GM21390 (cell line): ENCODE measurements around the gene RHBG.
A peak's percentile ranks its signal among the peaks of the same experiment; 100 is the strongest.
"Not testable (repeated sequence)": the region's sequence is repeated elsewhere in the genome, so short reads cannot be mapped to it uniquely, and the experiment has no call there.

ENCODE experiments used
- ATAC-seq: cut with Tn5 transposase; IDR thresholded peaks from one replicate; pipeline ENCODE4 v1.9.1; 2021; ENCODE audit not compliant: unreplicated experiment

Gene RHBG

DNA sequence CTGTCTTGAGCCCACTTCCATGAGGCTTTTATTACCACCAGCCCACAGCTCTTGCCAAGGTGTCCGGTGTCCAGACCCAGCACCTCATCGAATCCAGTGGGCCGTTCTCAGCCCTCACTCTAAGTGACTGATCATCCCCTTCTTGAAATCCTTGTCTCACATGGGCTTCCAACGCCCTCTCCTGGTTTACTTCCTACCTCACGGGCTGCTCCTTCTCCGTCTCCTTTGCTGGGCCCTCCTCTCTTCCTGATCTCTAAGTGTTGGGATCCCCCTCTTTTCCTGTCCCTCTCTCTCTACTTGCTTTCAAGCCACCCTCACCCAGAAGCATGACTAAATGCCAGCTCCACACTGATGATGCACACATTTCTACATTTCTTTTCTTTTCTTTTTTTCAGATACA lies 9.0 kb upstream of the RHBG start:
- ATAC-seq: no peak

- ATAC-seq: no peak
These were observed 8.5 kb upstream of the RHBG start for GRCh38 chr1:156360534-156360933.

DNA sequence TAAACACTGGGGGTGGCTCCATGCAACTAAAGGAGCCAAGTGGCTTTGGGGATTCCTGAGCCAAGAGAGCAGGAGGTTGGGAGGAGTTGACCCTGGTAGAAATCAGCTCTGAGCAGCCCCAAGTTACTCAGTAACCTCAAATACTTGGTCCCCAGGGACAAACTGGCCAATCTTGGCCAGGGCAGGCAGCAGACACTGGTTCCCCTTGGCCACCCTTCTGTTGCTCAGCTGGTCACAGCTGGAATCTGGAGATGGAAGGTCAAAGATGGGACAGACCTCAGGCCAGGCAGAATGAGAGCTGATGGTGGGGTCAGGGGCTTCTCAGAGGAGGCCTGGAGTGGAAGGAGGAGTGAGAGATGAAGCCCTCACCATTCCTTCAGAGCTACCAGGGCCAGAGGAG lies 3.3 kb upstream of the RHBG start:
- ATAC-seq: no peak

DNA sequence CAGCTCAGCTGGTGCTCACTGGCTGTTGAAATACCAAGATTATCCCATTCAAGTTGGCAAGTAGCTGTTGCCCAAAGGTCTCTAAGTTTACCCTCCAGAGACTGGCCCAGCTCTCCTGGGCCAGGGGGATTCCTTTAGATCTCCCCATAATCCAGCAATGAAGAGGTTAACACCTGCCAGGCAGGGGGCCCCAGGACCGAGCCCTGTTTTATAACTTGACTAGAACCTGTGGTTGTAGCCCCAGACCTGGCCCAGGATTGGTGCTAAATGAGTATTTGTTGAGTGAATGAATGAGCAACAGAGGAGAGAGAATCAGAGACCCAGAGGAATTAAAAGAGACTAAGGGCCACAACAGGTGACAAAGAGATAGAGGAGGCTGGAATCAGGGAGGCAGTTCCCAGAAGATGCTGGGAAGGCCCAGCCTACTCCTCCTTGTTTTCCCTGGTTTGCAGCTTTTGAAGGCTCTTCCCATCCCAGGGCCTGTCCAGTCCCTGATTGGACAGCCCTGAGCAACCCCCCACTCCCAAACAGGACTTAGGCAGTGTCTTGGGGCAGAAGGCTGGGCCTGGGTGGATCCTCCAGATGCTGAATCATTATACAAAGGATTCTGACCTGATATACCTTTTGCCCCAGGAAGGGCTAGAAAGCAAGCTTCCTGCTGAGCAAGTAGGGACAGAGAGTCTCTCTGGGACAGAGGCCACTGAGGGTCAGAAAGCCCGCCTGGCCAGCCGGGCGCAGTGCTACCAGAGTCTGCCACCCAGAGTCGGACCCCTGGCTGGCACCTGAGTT lies 2.4 kb upstream of the RHBG start:
- ATAC-seq: no peak

DNA sequence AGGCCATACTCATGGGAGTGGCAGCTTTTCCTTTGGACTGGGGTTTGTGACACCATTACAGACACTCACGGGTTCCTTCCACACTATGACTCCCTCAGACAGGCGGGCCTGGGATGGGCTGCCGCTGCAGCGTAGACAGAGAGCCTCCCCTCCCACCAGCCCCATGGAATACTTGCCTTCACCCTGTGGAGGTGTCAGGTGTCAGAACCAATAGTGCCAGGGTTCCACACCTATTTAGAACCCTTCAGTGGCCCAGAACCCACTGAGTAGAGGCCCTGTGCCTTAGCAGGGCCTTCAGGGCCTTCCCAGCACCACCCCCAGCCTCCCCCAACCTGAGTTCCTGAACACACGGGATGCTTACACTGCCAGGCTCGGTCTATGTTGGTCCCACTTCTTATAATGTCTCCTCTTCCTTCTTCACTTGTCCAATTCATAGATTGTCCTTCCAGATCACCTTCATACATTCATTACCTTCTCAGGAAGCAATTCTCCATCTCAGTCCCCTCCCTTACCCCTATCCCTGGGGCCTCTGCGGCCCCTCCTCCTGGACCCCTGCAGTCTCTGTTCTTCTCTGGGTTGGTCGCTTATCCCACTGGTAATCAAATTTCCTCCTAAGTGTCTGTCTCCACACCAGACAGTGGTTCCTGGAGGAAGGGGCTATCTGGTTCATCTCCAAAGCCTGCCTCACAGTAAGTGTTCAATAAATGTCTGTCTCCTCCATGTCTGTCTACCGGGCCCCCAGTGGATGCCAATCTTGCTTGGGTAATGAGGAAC lies 1.4 kb upstream of the RHBG start:
- ATAC-seq: no peak

- no peak for ATAC-seq
These were observed 803 bp upstream of the RHBG start for GRCh38 chr1:156368157-156368658.

GRCh38 chr1:156369685-156370286 lies 775 bp downstream of the RHBG start:
- not testable (repeated sequence) for ATAC-seq

- ATAC-seq: no peak
These were observed 2.7 kb downstream of the RHBG start for GRCh38 chr1:156371553-156372264.

GRCh38 chr1:156372265-156372586 lies 3.2 kb downstream of the RHBG start:
- ATAC-seq: no peak

DNA sequence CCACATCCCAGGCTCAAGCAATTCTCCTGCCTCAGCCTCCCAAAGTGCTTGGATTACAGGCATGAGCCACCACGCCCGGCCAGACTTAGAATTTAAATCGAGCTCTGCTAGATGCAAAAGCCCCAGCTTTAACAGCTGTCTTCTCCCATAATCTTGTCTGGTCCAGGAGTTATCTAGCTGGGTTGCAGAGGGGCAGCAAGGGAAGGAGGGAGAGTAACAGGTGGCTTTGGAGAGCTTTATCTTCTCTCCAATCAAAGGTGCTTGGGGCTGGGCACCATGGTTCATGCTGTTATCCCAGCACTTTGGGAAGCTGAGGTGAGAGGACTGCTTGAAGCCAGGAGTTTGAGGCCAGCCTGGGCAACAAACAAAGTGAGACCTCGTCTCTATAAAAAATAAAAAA lies 3.9 kb downstream of the RHBG start:
- no peak for ATAC-seq

DNA sequence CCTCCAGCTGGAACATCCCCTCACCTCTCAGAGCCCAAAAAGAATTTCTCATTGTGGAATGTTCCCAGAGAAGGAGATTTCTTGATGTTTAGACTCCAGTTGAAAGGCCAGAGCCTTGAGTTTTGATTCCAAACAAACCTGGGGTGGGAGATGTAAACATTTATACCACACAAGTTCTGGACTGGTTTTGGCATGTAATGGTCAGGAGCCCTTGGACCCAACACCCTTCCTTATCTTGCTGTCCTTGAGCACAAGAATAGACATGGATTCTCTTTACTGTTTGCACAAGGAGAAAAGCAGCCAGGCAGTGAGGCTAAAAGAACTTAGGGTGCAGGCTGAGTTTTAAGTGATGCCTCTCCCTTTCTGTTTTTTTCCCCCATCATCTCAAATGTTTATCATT lies 4.5 kb downstream of the RHBG start:
- no peak for ATAC-seq

- no peak for ATAC-seq
These were observed 7.1 kb downstream of the RHBG start for GRCh38 chr1:156376146-156376545.

DNA sequence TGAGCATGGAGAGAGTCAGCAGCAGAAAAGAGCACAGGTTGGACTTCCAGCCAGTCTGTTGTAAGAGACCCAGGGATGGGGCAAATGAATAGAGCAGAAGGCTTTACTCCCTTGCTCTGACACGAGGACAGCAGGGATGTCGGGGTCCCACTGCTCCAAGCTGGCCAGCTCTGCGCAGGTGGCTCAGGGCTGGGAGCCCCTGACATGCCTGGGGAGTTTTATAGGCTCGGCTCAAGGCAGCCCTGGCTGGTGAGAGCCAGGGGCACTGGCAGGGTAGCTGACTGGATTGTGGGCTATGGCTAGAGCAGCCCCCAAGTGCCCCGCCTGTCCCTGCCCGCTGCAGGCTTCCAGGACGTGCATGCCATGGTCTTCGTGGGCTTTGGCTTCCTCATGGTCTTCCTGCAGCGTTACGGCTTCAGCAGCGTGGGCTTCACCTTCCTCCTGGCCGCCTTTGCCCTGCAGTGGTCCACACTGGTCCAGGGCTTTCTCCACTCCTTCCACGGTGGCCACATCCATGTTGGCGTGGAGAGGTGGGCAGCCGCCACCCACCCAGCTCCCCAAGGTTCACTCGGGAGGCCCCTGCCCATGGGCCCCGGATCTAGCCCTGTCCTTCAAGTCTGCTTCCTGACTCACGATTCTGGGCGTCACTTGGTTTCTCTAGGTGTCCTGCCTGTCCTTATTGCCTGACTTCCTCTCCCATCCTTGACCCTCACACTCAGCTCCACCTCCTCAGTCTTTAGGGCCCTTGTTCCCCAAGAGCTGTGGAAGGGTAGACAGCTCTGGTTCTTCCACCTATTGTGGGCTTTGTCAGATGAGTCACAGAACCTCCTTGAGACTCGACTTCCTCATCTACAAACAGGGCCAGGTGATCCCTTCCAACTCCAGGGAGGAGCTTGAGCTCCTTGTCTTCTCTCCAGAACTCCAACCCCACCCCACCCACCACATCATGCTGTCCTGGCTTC lies 8.2 kb downstream of the RHBG start:
- no peak for ATAC-seq

DNA sequence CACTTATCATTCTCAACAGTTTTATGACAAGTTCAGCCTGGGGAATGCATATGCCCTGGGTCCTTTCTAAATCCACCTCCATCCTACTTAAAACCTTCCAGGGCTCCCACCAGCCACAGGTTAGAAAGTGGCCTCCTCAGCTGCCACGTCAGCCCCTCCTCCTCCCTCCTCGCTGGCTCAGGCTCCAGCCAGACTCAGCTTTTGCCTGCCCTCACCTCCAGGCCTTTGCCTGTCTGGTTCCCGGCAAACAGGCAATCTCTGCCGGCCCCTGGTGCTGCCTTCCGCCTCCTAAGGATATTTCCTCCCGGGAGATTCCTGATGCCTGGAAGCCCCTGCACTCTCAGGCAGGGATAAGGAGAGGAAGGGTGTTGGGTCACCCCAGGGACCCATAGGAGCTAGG lies 9.5 kb downstream of the RHBG start:
- no peak for ATAC-seq

DNA sequence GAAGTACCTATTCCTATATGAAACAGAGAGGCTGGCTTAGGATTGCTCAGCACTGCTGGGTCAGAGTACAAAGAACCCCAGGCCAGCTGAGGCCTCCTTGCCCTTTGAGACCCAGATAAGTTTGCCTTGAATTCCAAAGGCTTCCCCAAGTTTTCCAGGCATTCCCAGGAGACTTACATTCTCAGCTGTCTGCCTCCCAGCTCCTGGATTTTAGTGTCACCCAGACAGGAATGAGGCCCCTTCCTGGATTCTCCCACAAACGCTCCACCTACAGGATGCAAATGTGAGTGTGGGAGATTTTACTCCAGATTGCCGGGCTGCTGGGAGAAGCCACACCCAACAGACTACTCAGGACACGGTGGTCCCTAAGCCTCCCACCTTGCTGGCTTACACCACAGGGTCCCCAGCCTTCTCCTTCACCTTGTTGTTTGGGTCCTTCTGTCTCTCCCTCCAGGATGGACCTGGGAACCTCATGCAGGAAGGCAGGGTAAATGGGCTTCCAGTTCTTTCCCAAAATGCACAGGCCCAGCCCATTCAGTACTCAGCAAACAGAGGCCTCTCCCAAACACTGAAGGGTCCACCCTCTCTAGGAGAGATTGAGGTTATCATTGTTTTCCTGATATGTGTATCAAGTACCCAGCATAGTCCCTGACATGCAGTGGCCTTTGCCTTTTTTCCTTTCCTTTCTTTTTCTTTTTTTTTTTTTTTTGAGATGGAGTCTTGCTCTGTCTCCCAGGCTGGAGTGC lies 10.6 kb downstream of the RHBG start:
- no peak for ATAC-seq

DNA sequence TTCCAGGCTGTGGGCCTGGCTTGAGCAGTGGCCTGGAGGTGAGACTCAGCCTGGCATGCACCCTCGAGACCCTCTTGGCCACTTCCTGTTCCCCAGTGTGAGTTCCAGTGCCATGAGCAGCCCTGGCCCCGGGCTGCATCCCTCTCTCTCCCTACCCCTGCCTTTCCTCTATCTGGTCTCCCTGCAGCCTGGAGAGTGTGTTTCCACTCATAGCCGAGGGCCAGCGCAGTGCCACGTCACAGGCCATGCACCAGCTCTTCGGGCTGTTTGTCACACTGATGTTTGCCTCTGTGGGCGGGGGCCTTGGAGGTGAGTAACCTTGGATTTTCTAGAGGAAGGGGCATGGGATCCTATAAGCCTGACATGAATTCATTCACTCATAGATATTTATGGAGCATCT lies 13.6 kb downstream of the RHBG start:
- no peak for ATAC-seq

GRCh38 chr1:156383023-156383422 lies 14.0 kb downstream of the RHBG start:
- ATAC-seq: peak; percentile 67

- ATAC-seq: no peak
These were observed 15.0 kb downstream of the RHBG start for GRCh38 chr1:156384007-156384406.

- no peak for ATAC-seq
These were observed 15.6 kb downstream of the RHBG start for GRCh38 chr1:156384658-156385057.
